WTC11 (cell line): Measurements from ENCODE around the gene PTPN4. TPM values are rescaled to one million over a fixed set of nuclear protein-coding genes. Genes with fewer than 3 reads are reported as not detected.

Experiments
- ATAC-seq: fragments of 200-7000 bp; cut with Tn5 transposase; 2 replicates; pipeline ENCODE4 v1.10.0; 2021; ENCODE audit warnings: mild to moderate bottlenecking, moderate library complexity
- CTCF ChIA-PET: fragments of 300-600 bp; sonication (Branson Sonifier 250); formaldehyde crosslinking; loops from one replicate; lab custom pipeline; 2021; ENCODE audit warnings: antibody characterized with exemption; lab: Charles Lee
- POLR2A ChIA-PET: fragments of 350-600 bp; sonication (Branson Sonifier 250); formaldehyde crosslinking; loops from one replicate; lab custom pipeline; 2021; ENCODE audit warnings: antibody characterized with exemption; lab: Charles Lee
- DNase-seq: peaks from one replicate; pipeline ENCODE4 v3.0.0; 2021; ENCODE audit warnings: low spot score
- H3K27ac Mint-ChIP-seq: 2 replicates; pipeline ENCODE4 v1.8.0; 2021; ENCODE audit warnings: mixed read lengths
- H3K27me3 Mint-ChIP-seq: 2 replicates; pipeline ENCODE4 v1.8.0; 2021; ENCODE audit warnings: low read depth, mild to moderate bottlenecking, moderate library complexity, mixed read lengths
- H3K36me3 Mint-ChIP-seq: 2 replicates; pipeline ENCODE4 v1.8.0; 2021; ENCODE audit warnings: mixed read lengths
- H3K4me1 Mint-ChIP-seq: 2 replicates; pipeline ENCODE4 v1.8.0; 2022; ENCODE audit warnings: mixed read lengths
- H3K4me3 Mint-ChIP-seq: 2 replicates; pipeline ENCODE4 v1.8.0; 2021; ENCODE audit warnings: mild to moderate bottlenecking, moderate library complexity, mixed read lengths
- H3K9me3 Mint-ChIP-seq: 2 replicates; pipeline ENCODE4 v1.8.0; 2021; ENCODE audit warnings: mixed read lengths
- AR ChIP-seq: fragments of 250-450 bp; sonication (Bioruptor Pico); IDR thresholded peaks from 2 replicates; pipeline ENCODE4 v1.9.0; 2021; ENCODE audit warnings: mild to moderate bottlenecking
- ATF2 ChIP-seq: sonication (generic); formaldehyde crosslinking; IDR thresholded peaks from 2 replicates; pipeline ENCODE4 v1.8.1; 2022; ENCODE audit warnings: low read depth, missing genetic modification reagents, borderline replicate concordance
- ATF3 ChIP-seq: sonication (generic); formaldehyde crosslinking; conservative IDR thresholded peaks from 2 replicates; pipeline ENCODE4 v1.8.1; 2022; ENCODE audit warnings: mild to moderate bottlenecking, missing genetic modification reagents
- ATF6 ChIP-seq: sonication (generic); formaldehyde crosslinking; IDR thresholded peaks from 2 replicates; pipeline ENCODE4 v1.8.1; 2023; ENCODE audit warnings: mild to moderate bottlenecking, missing genetic modification reagents
- CTCF ChIP-seq: fragments of 200-600 bp; IDR thresholded peaks from 2 replicates; pipeline ENCODE4 v1.8.0; 2022; ENCODE audit warnings: antibody characterized with exemption
- E2F5 ChIP-seq: sonication (generic); formaldehyde crosslinking; IDR thresholded peaks from 2 replicates; pipeline ENCODE4 v1.8.1; 2022; ENCODE audit warnings: mild to moderate bottlenecking, moderate library complexity, missing genetic modification reagents
- FOXK1 ChIP-seq: sonication (generic); formaldehyde crosslinking; IDR thresholded peaks from 2 replicates; pipeline ENCODE4 v1.8.0; 2022; ENCODE audit warnings: mild to moderate bottlenecking, moderate library complexity, missing genetic modification reagents
- FOXP4 ChIP-seq: sonication (generic); formaldehyde crosslinking; IDR thresholded peaks from 2 replicates; pipeline ENCODE4 v1.8.0; 2022; ENCODE audit warnings: mild to moderate bottlenecking, missing genetic modification reagents
- HMGA2 ChIP-seq: fragments of 250-450 bp; sonication (Bioruptor Pico); IDR thresholded peaks from 2 replicates; pipeline ENCODE4 v1.4.0; 2021; ENCODE audit warnings: mild to moderate bottlenecking, moderate library complexity
- MAX ChIP-seq: sonication (generic); formaldehyde crosslinking; IDR thresholded peaks from 2 replicates; pipeline ENCODE4 v1.8.0; 2022; ENCODE audit warnings: mild to moderate bottlenecking, missing genetic modification reagents
- MXD4 ChIP-seq: fragments of 250-450 bp; sonication (Bioruptor Pico); IDR thresholded peaks from 2 replicates; pipeline ENCODE4 v1.8.0; 2021; ENCODE audit warnings: mild to moderate bottlenecking, moderate library complexity, borderline replicate concordance
- MYBL2 ChIP-seq: sonication (generic); formaldehyde crosslinking; IDR thresholded peaks from 2 replicates; pipeline ENCODE4 v1.8.1; 2023; ENCODE audit warnings: mild to moderate bottlenecking, moderate library complexity, missing genetic modification reagents
- NFYB ChIP-seq: sonication (generic); formaldehyde crosslinking; conservative IDR thresholded peaks from 2 replicates; pipeline ENCODE4 v1.8.0; 2022; ENCODE audit warnings: low read depth, missing genetic modification reagents
- SMAD3 ChIP-seq: sonication (generic); formaldehyde crosslinking; IDR thresholded peaks from 2 replicates; pipeline ENCODE4 v1.8.0; 2022; ENCODE audit warnings: missing genetic modification reagents, mild to moderate bottlenecking, borderline replicate concordance
- SP1 ChIP-seq: sonication (generic); formaldehyde crosslinking; conservative IDR thresholded peaks from 2 replicates; pipeline ENCODE4 v1.8.1; 2022; ENCODE audit warnings: missing genetic modification reagents
- TCF7 ChIP-seq: sonication (generic); formaldehyde crosslinking; IDR thresholded peaks from 2 replicates; pipeline ENCODE4 v1.8.0; 2022; ENCODE audit warnings: mild to moderate bottlenecking, low read depth, missing genetic modification reagents, moderate library complexity
- TEAD4 ChIP-seq: sonication (generic); formaldehyde crosslinking; IDR thresholded peaks from 2 replicates; pipeline ENCODE4 v1.8.0; 2022; ENCODE audit warnings: mild to moderate bottlenecking, missing genetic modification reagents
- ZNF317 ChIP-seq: sonication (generic); formaldehyde crosslinking; IDR thresholded peaks from 2 replicates; pipeline ENCODE4 v1.8.1; 2023; ENCODE audit warnings: low read depth, mild to moderate bottlenecking, moderate library complexity, missing genetic modification reagents, borderline replicate concordance
- ZNF423 ChIP-seq: fragments of 250-450 bp; sonication (Bioruptor Pico); IDR thresholded peaks from 2 replicates; pipeline ENCODE4 v2.1.2; 2022; ENCODE audit warnings: mild to moderate bottlenecking, moderate library complexity
- ZNF671 ChIP-seq: fragments of 250-450 bp; sonication (Bioruptor Pico); IDR thresholded peaks from 2 replicates; pipeline ENCODE4 v1.8.0; 2021; ENCODE audit warnings: mild to moderate bottlenecking
- total RNA-seq: library from RNA; stranded (reverse); gene quantifications from 3 replicates; pipeline ENCODE4 v1.2.3, GENCODE V29; 2021

Gene PTPN4
- total RNA-seq, 1 experiment from 2014 or later, result 85.8 TPM

- no peak overlapping the region for H3K4me3 Mint-ChIP-seq
- ChIA-PET POLR2A (no interaction called here), CTCF (no interaction called here)
- TF ChIP-seq TEAD4 (CRISPR knock-in tag) (no peak), MYBL2 (CRISPR knock-in tag) (no peak), AR (no peak), ATF3 (no peak), MXD4 (CRISPR knock-in tag) (no peak), SMAD3 (no peak), FOXK1 (CRISPR knock-in tag) (no peak), CTCF (no peak), HMGA2 (CRISPR knock-in tag) (no peak), NFYB (no peak), ZNF671 (no peak), E2F5 (no peak), ATF6 (no peak), ATF2 (CRISPR knock-in tag) (no peak), ZNF423 (CRISPR knock-in tag) (no peak), SP1 (CRISPR knock-in tag) (no peak), MAX (CRISPR knock-in tag) (no peak), FOXP4 (no peak), ZNF317 (CRISPR knock-in tag) (no peak), TCF7 (no peak)
- H3K36me3 Mint-ChIP-seq, result peaks cover 56% of the 10 kb centered on the region
- ATAC-seq (no peak), DNase-seq (no peak)
- H3K27ac Mint-ChIP-seq, result no peak overlapping the region
- peaks cover 54% of the 10 kb centered on the region for H3K9me3 Mint-ChIP-seq
- H3K27me3 Mint-ChIP-seq, result no peaks in the 10 kb centered on the region
- peaks cover 38% of the 10 kb centered on the region for H3K4me1 Mint-ChIP-seq
These were observed 29.0 kb downstream of the PTPN4 start for GRCh38 chr2:119788752-119789151.
